HG03097 (cell line): Measurements from ENCODE around the gene PXDN.
"Not testable (repeated sequence)": the region's sequence is repeated elsewhere in the genome, so short reads cannot be mapped to it uniquely, and the experiment has no call there.

ENCODE experiments used
- ATAC-seq: cut with Tn5 transposase; IDR thresholded peaks from one replicate; pipeline ENCODE4 v1.9.1; 2021; ENCODE audit not compliant: unreplicated experiment, low FRiP score

PXDN gene

GRCh38 chr2:1775511-1776035, 31.3 kb upstream of the PXDN start:
- no peak for ATAC-seq

GRCh38 chr2:1774929-1775328, 30.6 kb upstream of the PXDN start:
- no peak for ATAC-seq

- ATAC-seq = no peak
These were observed 29.6 kb upstream of the PXDN start for GRCh38 chr2:1773883-1774282.

- ATAC-seq = no peak
These were observed 28.4 kb upstream of the PXDN start for GRCh38 chr2:1772471-1773267.

GRCh38 chr2:1771626-1772280, 27.4 kb upstream of the PXDN start:
- ATAC-seq = no peak

GRCh38 chr2:1770566-1771380, 26.5 kb upstream of the PXDN start:
- ATAC-seq = no peak

GRCh38 chr2:1769703-1770422, 25.5 kb upstream of the PXDN start:
- ATAC-seq = no peak

GRCh38 chr2:1767939-1768691, 23.8 kb upstream of the PXDN start:
- no peak for ATAC-seq

- no peak for ATAC-seq
These were observed 22.8 kb upstream of the PXDN start for GRCh38 chr2:1766851-1767811.

GRCh38 chr2:1766425-1766824, 22.1 kb upstream of the PXDN start:
- no peak for ATAC-seq

GRCh38 chr2:1765201-1765600, 20.9 kb upstream of the PXDN start:
- ATAC-seq = not testable (repeated sequence)

- no peak for ATAC-seq
These were observed 15.3 kb upstream of the PXDN start for GRCh38 chr2:1759611-1759930.

- no peak for ATAC-seq
These were observed 14.7 kb upstream of the PXDN start for GRCh38 chr2:1758774-1759610.

- ATAC-seq = no peak
These were observed 13.9 kb upstream of the PXDN start for GRCh38 chr2:1758171-1758570.

GRCh38 chr2:1757567-1757966, 13.3 kb upstream of the PXDN start:
- ATAC-seq = no peak

- ATAC-seq = not testable (repeated sequence)
These were observed 12.8 kb upstream of the PXDN start for GRCh38 chr2:1757146-1757545.

GRCh38 chr2:1756456-1756855, 12.1 kb upstream of the PXDN start:
- ATAC-seq = no peak
